EH (cell line): ENCODE results near the gene TUT4.
A peak's percentile ranks its signal among the peaks of the same experiment; 100 is the strongest.

Experiments used
- DNase-seq: peaks from one replicate; pipeline ENCODE4 v3.0.0-alpha.2; 2015; ENCODE audit warnings: low read depth

TUT4 gene

DNA sequence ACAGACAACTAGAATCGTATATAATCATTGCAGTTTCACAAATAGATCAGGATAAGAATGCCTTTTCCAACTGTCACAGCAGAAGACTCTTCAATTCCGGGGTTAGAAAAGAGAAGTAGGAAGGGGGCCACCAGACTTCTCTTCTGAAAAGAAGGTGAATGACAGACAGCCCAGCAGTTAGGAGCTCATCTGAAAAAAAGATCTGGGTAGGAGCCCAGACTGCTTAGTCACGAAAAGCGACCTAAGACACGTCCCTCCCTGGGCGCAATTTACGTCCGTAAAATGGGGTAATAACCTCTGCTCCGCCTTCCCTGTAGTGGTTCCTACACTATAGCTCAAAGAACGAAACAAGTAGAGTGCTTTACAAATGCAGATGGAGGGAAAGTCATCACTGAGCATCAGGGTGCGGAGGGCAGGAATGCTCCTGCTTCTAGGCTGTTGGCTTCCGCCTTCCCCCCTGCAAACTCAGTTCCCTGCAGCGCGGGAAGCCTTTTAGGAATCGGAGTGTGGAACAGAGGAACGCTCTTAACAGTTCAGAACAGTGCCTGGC, 149.3 kb downstream of the TUT4 start:
- peak; percentile 84 for DNase-seq

GRCh38 chr1:52402860-52403240, 150.0 kb downstream of the TUT4 start:
- no peak for DNase-seq

GRCh38 chr1:52400131-52400530, 152.8 kb downstream of the TUT4 start:
- no peak for DNase-seq

DNA sequence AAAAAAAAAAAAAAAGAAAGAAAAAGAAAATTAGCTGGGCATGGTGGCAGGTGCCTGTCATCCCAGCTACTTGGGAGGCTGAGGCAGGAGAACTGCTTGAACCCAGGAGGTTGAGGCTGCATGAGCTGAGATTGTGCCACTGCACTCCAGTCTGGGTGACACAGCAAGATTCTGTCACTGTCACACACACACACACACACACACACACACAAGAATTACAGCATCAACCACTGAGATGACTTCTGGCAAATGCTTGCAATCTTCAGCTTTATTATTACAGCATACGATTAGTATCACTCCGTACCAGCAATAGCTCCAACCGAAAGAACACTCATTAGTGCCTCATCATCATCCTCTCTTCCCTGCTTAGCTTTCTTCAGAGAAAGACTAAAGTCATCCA, 153.3 kb downstream of the TUT4 start:
- no peak for DNase-seq

- DNase-seq: no peak
These were observed 159.7 kb downstream of the TUT4 start for GRCh38 chr1:52393174-52393573.

- peak; percentile 3 for DNase-seq
These were observed 166.4 kb downstream of the TUT4 start for GRCh38 chr1:52386458-52386857.

GRCh38 chr1:52385376-52385775, 167.5 kb downstream of the TUT4 start:
- no peak for DNase-seq
